Bone marrow (tissue), 2 donors: ENCODE results near the gene ITGBL1.

ENCODE experiments used
- DNase-seq, 2 donors: peaks; one replicate each; lab custom pipeline; 2025; lab: John Stamatoyannopoulos, UW

ITGBL1 gene

GRCh38 chr13:101452519-101453485 lies at the start of gene ITGBL1:
Gene ITGBL1 (plus strand): TSS chr13:101452675. CDS start chr13:101452834, 159 bp downstream.
- no peak for DNase-seq

- DNase-seq, result no peak
Observed at GRCh38 chr13:101406791-101407190, 45.7 kb upstream of the ITGBL1 start.

- no peak for DNase-seq
Observed at GRCh38 chr13:101408154-101408553, 44.3 kb upstream of the ITGBL1 start.

- DNase-seq, result no peak
Observed at GRCh38 chr13:101408992-101409656, 43.4 kb upstream of the ITGBL1 start.

- DNase-seq, result no peak
Observed at GRCh38 chr13:101412076-101412475, 40.4 kb upstream of the ITGBL1 start.

- no peak for DNase-seq
Observed at GRCh38 chr13:101415358-101416174, 36.9 kb upstream of the ITGBL1 start.

- no peak for DNase-seq
Observed at GRCh38 chr13:101416181-101417042, 36.1 kb upstream of the ITGBL1 start, which contains the start of gene NALCN. Gene NALCN (minus strand): TSS chr13:101416508. CDS start chr13:101399126, 17,382 bp downstream.

GRCh38 chr13:101417043-101417406 lies 35.5 kb upstream of the ITGBL1 start:
- DNase-seq, result no peak

- no peak for DNase-seq
Observed at GRCh38 chr13:101417501-101417900, 35.0 kb upstream of the ITGBL1 start.

- DNase-seq, result no peak
Observed at GRCh38 chr13:101423872-101424271, 28.6 kb upstream of the ITGBL1 start.

GRCh38 chr13:101424381-101425155 lies 27.9 kb upstream of the ITGBL1 start:
- no peak for DNase-seq

- no peak for DNase-seq
Observed at GRCh38 chr13:101425156-101425471, 27.4 kb upstream of the ITGBL1 start.

- DNase-seq, result no peak
Observed at GRCh38 chr13:101425623-101426022, 26.9 kb upstream of the ITGBL1 start.

GRCh38 chr13:101429733-101430132 lies 22.7 kb upstream of the ITGBL1 start:
- no peak for DNase-seq

- no peak for DNase-seq
Observed at GRCh38 chr13:101433895-101434294, 18.6 kb upstream of the ITGBL1 start.

GRCh38 chr13:101434486-101434885 lies 18.0 kb upstream of the ITGBL1 start:
- no peak for DNase-seq

GRCh38 chr13:101447852-101448251 lies 4.6 kb upstream of the ITGBL1 start:
- DNase-seq, result no peak

GRCh38 chr13:101449790-101450748 lies 2.4 kb upstream of the ITGBL1 start:
- no peak for DNase-seq

- DNase-seq, result no peak
Observed at GRCh38 chr13:101450749-101451130, 1.7 kb upstream of the ITGBL1 start.
